Skeletal muscle cell (primary cell): ENCODE results near the gene RUSC1.
A peak's percentile ranks its signal among the peaks of the same experiment; 100 is the strongest.

ENCODE experiments used
- DNase-seq: peaks from one replicate; pipeline ENCODE4 v3.0.0-alpha.2; 2010; ENCODE audit warnings: low read depth
- H3K4me3 ChIP-seq: 2 replicates; pipeline ENCODE4 v1.5.1; 2011; ENCODE audit warnings: low read depth, mild to moderate bottlenecking, control low read depth, low read length, moderate library complexity

The RUSC1 gene

DNA sequence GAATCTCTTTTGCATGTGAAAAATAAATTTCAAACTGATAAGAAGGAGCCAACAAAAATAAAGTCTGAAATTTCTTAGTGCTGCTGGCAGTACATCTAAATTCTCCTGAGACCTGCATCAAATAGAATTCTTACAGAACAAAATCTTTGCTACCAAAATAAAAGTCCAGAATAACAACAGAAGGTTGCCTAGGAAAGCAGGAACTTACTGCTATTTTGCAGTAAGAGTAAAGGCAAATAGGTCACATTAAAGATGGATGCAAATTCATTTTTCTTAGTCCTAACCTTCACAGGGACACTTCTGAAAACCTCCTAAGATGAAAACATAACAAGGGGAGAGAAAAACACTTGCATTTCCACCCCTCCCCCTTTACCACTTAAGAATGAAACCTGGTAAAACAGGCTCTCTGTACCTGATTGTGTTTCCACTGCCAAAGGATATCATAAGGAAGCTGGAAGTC is 59.0 kb downstream of the RUSC1 start:
- DNase-seq = peak; percentile 59

More for the DNA sequence above, 59.0 kb downstream of the RUSC1 start:
- H3K4me3 ChIP-seq = no peak overlapping the region
